NT2/D1 (cell line): ENCODE data around the gene RELN.

Source experiments
- DNase-seq: peaks from one replicate; pipeline ENCODE4 v3.0.0-alpha.2; 2011; ENCODE audit warnings: low read depth, low spot score
- H3K27me3 ChIP-seq: 2 replicates; pipeline ENCODE4 v1.6.0; 2011; ENCODE audit warnings: mild to moderate bottlenecking; ENCODE audit not compliant: insufficient read length, insufficient read depth
- H3K36me3 ChIP-seq: 2 replicates; pipeline ENCODE4 v1.6.1; 2011; ENCODE audit warnings: mild to moderate bottlenecking, low read length, mixed read lengths; ENCODE audit not compliant: insufficient read depth, insufficient read length
- H3K4me1 ChIP-seq: 2 replicates; pipeline ENCODE4 v1.5.1; 2011; ENCODE audit not compliant: insufficient read depth, insufficient read length
- H3K4me3 ChIP-seq: 2 replicates; pipeline ENCODE4 v1.5.1; 2011; ENCODE audit warnings: low read depth; ENCODE audit not compliant: insufficient read length
- H3K9ac ChIP-seq: 2 replicates; pipeline ENCODE4 v1.6.0; 2011; ENCODE audit warnings: low read depth; ENCODE audit not compliant: insufficient read length
- H3K9me3 ChIP-seq: 2 replicates; pipeline ENCODE4 v1.5.1; 2011; ENCODE audit warnings: mild to moderate bottlenecking, low read length; ENCODE audit not compliant: insufficient read depth
- SUZ12 ChIP-seq: IDR thresholded peaks from 2 replicates; pipeline ENCODE4 v1.6.1; 2011; ENCODE audit not compliant: insufficient read length, insufficient read depth; ENCODE audit errors: extremely low read depth
- YY1 ChIP-seq: IDR thresholded peaks from 2 replicates; pipeline ENCODE4 v1.6.1; 2011; ENCODE audit not compliant: insufficient read length, insufficient read depth
- ZNF274 ChIP-seq: IDR thresholded peaks from 2 replicates; pipeline ENCODE4 v1.6.1; 2011; ENCODE audit warnings: mild to moderate bottlenecking, low read depth, low read length

The RELN gene

DNA sequence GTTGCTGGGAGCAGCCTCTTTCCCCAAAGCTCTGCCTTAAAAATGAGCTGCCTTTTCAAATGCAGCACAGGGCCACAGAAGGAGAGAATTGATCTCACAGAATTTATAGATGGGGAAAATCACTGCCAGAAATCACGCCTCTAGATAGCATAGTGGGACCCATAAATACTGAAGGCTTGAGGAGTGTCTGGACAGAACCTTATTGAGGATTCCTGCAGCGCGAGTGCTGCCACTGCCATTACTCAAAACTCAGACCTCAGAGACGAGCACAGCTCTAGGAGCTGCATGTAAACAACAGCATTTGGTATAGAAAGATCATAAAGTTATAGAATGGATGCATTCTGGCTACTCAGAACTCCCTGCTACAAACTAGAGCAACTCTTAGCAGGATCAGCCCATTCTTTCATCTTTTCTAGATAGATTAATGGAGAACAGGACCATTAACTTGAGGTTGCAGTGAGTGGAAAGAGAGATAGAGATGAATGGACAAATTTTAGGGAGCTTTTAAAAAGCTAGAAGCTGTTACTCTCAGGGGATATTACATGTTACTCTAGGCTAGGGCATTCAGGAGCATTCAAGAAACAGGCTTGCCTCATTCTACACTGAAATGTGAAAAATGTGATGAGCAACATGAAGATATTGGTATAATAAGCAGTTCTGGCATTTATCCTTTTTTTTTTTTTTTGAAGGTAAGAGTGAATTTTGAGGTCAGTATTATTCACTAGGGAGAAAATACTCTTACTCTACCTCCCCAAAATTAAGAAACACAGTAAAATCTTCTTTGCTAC, 276.3 kb downstream of the RELN start:
- TF ChIP-seq YY1 (no peak), SUZ12 (no peak), ZNF274 (no peak)
- Histone ChIP-seq H3K27me3 (no peaks in the 10 kb centered on the region), H3K36me3 (no peaks in the 10 kb centered on the region), H3K9me3 (no peaks in the 10 kb centered on the region), H3K9ac (no peak overlapping the region), H3K4me3 (no peak overlapping the region), H3K4me1 (no peaks in the 10 kb centered on the region)
- DNase-seq, result no peak

DNA sequence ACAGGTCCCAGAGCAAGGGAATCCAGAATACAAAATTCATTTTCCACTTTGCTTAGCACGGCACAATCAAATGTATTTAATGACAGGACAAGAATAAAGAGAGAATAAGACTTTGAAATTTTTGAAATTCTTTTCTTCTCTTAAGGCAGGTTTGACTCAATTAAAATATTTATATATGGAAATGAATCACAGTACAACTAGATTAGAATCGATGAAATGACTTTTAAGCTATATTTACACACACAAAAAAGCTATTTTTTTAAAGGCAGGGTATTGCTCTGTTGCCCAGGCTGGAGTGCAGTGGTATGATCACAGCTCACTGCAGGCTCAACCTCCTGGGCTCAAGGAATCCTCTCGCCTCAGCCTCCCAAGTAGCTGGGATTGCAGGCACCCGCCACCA, 278.0 kb downstream of the RELN start:
- no peaks in the 10 kb centered on the region for H3K36me3 ChIP-seq
- no peak for DNase-seq
- no peak for TF ChIP-seq ZNF274
- no peak for TF ChIP-seq YY1
- no peak for TF ChIP-seq SUZ12
- no peak overlapping the region for H3K9ac ChIP-seq
- H3K9me3 ChIP-seq, result no peaks in the 10 kb centered on the region
- no peaks in the 10 kb centered on the region for H3K27me3 ChIP-seq
- no peaks in the 10 kb centered on the region for H3K4me1 ChIP-seq
- H3K4me3 ChIP-seq, result no peak overlapping the region

DNA sequence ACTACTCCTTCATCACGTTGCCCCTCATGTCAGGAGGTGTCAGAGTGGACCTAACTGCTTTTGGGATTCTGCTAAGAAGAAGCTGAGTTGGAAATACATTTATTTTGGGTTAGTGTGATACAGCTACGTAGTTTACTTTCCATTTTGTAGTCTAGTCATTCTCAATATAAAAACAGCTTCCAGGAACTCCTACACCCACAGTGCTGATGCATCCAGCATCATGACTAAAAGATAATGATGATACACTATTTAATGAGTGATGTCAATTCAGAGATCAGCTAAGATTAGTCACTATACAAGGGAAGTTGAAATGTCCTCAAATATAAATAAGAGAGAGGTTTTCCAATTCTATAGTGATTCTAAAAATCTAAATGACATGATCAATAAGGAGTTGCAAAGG, 279.2 kb downstream of the RELN start:
- Histone ChIP-seq H3K9me3 (no peaks in the 10 kb centered on the region), H3K27me3 (no peaks in the 10 kb centered on the region), H3K4me1 (no peaks in the 10 kb centered on the region), H3K4me3 (no peak overlapping the region), H3K9ac (no peak overlapping the region), H3K36me3 (no peaks in the 10 kb centered on the region)
- DNase-seq, result no peak
- no peak for TF ChIP-seq YY1

DNA sequence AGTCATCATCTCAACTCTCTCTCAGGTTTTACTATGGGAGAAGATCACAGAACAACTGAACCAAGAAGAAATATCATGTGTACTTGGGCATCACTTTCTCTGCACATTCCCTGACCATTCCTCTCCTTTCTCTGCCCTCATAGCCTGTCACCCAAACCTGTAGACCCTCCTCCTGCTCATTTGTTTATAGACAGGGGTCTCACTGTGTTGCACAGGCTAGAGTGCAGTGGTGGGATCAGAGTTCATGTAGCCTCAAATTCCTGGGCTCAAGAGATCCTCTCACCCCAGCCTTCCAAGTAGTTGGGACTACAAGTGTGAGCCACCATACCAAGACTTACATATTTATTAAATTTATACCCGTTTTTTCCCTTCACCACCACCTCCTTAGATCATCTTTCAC, 282.7 kb downstream of the RELN start:
- DNase-seq, result no peak
- no peaks in the 10 kb centered on the region for H3K4me1 ChIP-seq
- H3K4me3 ChIP-seq, result no peak overlapping the region
- H3K36me3 ChIP-seq, result no peaks in the 10 kb centered on the region
- no peak for TF ChIP-seq YY1
- TF ChIP-seq SUZ12, result no peak
- no peak for TF ChIP-seq ZNF274
- no peaks in the 10 kb centered on the region for H3K27me3 ChIP-seq
- no peaks in the 10 kb centered on the region for H3K9me3 ChIP-seq
- no peak overlapping the region for H3K9ac ChIP-seq

DNA sequence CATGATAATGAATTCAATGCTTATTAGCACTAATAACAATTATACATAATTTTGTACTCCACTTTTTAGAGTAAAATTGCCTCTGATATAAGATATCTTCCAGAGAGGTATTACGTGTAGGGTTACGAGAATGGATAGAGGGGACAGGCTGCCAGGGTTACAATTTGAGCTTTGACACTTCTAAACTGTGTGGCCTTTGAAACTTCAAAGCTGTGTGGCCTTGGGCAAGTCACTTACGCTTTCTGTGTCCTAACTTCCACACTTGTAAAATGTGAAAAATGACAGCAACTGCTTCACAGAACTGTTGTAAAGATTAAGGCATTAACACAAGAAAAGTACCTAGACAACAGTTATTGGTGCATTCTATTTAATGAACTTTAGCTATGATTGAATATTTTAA, 283.9 kb downstream of the RELN start:
- Histone ChIP-seq H3K36me3 (no peaks in the 10 kb centered on the region), H3K4me1 (no peaks in the 10 kb centered on the region), H3K4me3 (no peak overlapping the region), H3K27me3 (no peaks in the 10 kb centered on the region), H3K9ac (no peak overlapping the region), H3K9me3 (no peaks in the 10 kb centered on the region)
- no peak for DNase-seq
- TF ChIP-seq SUZ12 (no peak), YY1 (no peak), ZNF274 (no peak)

DNA sequence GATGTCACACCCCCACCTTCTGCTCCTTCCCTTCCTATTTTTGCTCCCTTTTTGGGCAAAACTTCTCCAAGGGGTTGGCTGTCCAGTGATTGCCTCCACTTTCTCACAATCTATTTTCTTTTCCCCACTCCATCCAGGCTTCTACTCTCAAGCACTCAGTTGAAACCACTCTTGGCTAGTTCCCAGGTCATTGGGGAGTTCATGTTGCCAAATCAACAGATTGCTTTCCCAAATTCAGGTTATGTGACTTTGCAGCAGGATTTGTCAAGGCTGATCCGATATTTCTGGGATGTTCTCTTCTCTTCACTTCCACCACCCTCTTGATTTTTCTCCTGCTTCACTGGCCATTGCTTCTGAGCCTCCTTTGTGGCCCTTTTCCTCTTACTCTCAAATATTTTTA, 284.8 kb downstream of the RELN start:
- Histone ChIP-seq H3K4me1 (no peaks in the 10 kb centered on the region), H3K9ac (no peak overlapping the region), H3K9me3 (no peaks in the 10 kb centered on the region), H3K4me3 (no peak overlapping the region), H3K27me3 (no peaks in the 10 kb centered on the region), H3K36me3 (no peaks in the 10 kb centered on the region)
- DNase-seq, result no peak
- TF ChIP-seq ZNF274, result no peak
- no peak for TF ChIP-seq SUZ12
- no peak for TF ChIP-seq YY1

DNA sequence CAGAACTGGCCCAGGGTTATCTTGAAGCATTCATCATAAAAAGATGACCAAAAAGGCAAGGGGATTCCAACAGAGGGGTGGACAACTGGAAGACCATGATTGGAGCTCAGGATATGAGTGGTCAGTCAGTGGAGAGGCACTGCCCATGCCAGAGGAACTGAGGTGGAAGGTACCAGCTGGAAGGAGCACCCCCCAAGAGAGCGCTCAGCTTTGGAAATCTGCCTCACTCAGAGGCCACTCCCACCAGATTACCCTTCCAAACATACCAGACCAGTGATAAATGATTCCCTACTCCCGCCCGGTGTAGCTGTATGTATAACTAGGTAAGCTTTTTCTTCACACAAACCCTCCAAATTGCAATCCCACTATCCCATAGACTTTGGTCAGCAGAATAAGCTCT, 286.5 kb downstream of the RELN start:
- TF ChIP-seq ZNF274 (no peak), SUZ12 (no peak), YY1 (no peak)
- no peak overlapping the region for H3K9ac ChIP-seq
- no peaks in the 10 kb centered on the region for H3K36me3 ChIP-seq
- H3K9me3 ChIP-seq, result no peaks in the 10 kb centered on the region
- H3K4me1 ChIP-seq, result no peaks in the 10 kb centered on the region
- no peak overlapping the region for H3K4me3 ChIP-seq
- no peak for DNase-seq
- H3K27me3 ChIP-seq, result no peaks in the 10 kb centered on the region
